ENCODE data around the gene CTNNB1. TPM values are rescaled to one million over a fixed set of nuclear protein-coding genes. Genes with fewer than 3 reads are reported as not detected.

CTNNB1 gene
- total RNA-seq, 1 donor = 1,165 TPM

GRCh38 chr3:41239587-41239986 lies 40.3 kb downstream of the CTNNB1 start:
- Histone ChIP-seq H3K4me2 (ENCODE audit: insufficient read depth, low read length) (no peak overlapping the region), H4K20me1 (ENCODE audit: insufficient read depth, low read length) (peaks cover 28% of the 10 kb centered on the region), H3K27ac (ENCODE audit: low read depth, low read length) (no peak overlapping the region), H3K79me2 (ENCODE audit: insufficient read depth, low read length) (no peaks in the 10 kb centered on the region), H3K4me1 (ENCODE audit: insufficient read depth, low read length) (peaks cover 3% of the 10 kb centered on the region), H3K36me3 (ENCODE audit: insufficient read depth, low read length) (peaks cover 64% of the 10 kb centered on the region), H3K27me3 (ENCODE audit: insufficient read depth, low read length) (no peaks in the 10 kb centered on the region), H3K9me3 (ENCODE audit: low read depth, low read length) (no peaks in the 10 kb centered on the region), H2AFZ (ENCODE audit: low read length) (no peak overlapping the region), H3K4me3 (ENCODE audit: insufficient read depth, low read length) (no peak overlapping the region)
- no peak for DNase-seq (ENCODE audit: insufficient read length, low spot score, missing footprints)
- no peak for TF ChIP-seq CTCF (IDR thresholded peaks at IDR 0.05; ENCODE audit: extremely low read depth, low read depth, low read length)

DNA sequence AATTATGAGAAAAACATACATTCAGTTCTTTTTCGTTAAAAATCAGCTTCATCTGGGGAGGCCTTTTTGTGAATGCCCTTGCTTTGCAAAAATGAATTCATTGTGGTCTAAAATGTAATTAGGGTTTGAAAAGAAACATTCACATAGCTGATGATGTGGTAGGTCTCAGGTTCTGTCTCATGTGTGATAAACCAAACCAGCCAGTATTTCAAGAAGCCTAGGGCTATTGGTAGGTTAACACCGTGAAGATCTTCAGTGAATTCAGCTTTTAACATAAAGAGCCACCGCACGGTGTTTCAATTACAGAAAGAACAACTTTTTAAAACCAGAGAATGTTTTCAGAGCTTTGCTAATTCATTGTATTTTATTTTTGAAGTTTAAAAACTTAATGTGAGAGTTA lies 41.9 kb downstream of the CTNNB1 start:
- Histone ChIP-seq H4K20me1 (ENCODE audit: insufficient read depth, low read length) (peaks cover 18% of the 10 kb centered on the region), H3K4me3 (ENCODE audit: insufficient read depth, low read length) (no peak overlapping the region), H3K27me3 (ENCODE audit: insufficient read depth, low read length) (no peaks in the 10 kb centered on the region), H3K4me2 (ENCODE audit: insufficient read depth, low read length) (no peak overlapping the region), H3K27ac (ENCODE audit: low read depth, low read length) (no peak overlapping the region), H3K4me1 (ENCODE audit: insufficient read depth, low read length) (no peaks in the 10 kb centered on the region), H3K9me3 (ENCODE audit: low read depth, low read length) (no peaks in the 10 kb centered on the region), H3K79me2 (ENCODE audit: insufficient read depth, low read length) (no peaks in the 10 kb centered on the region), H2AFZ (ENCODE audit: low read length) (no peak overlapping the region), H3K36me3 (ENCODE audit: insufficient read depth, low read length) (peaks cover 52% of the 10 kb centered on the region)
- no peak for TF ChIP-seq CTCF (IDR thresholded peaks at IDR 0.05; ENCODE audit: extremely low read depth, low read depth, low read length)
- DNase-seq (ENCODE audit: insufficient read length, low spot score, missing footprints) = no peak

GRCh38 chr3:41241800-41242571 lies 42.7 kb downstream of the CTNNB1 start:
- H3K9me3 ChIP-seq (ENCODE audit: low read depth, low read length) = no peaks in the 10 kb centered on the region
- no peak overlapping the region for H3K4me2 ChIP-seq (ENCODE audit: insufficient read depth, low read length)
- H4K20me1 ChIP-seq (ENCODE audit: insufficient read depth, low read length) = peaks cover 18% of the 10 kb centered on the region
- H3K27me3 ChIP-seq (ENCODE audit: insufficient read depth, low read length) = no peaks in the 10 kb centered on the region
- no peaks in the 10 kb centered on the region for H3K4me1 ChIP-seq (ENCODE audit: insufficient read depth, low read length)
- H3K4me3 ChIP-seq (ENCODE audit: insufficient read depth, low read length) = no peak overlapping the region
- no peak for DNase-seq (ENCODE audit: insufficient read length, low spot score, missing footprints)
- H3K36me3 ChIP-seq (ENCODE audit: insufficient read depth, low read length) = peaks cover 44% of the 10 kb centered on the region
- TF ChIP-seq CTCF (IDR thresholded peaks at IDR 0.05; ENCODE audit: extremely low read depth, low read depth, low read length) = no peak
- H3K79me2 ChIP-seq (ENCODE audit: insufficient read depth, low read length) = no peaks in the 10 kb centered on the region
- no peak overlapping the region for H3K27ac ChIP-seq (ENCODE audit: low read depth, low read length)
- H2AFZ ChIP-seq (ENCODE audit: low read length) = no peak overlapping the region

DNA sequence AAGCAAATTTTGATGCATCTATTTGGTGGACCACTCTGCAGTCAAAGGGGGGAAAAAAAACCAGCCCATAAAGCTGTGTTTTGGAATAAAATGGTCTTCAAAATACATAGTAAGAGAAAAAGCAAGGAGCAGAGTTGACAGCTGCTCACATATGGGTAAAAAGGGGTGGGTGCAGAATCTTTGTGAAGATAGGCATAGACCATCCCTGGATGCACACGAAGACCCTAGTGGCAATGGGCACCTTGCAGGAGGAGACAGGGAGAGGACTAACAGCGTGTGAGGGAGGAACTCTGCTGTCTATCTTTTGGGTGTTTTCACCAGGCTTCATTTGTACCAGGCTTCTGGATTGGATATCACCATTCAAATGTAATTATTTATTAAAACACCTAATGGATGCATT lies 43.9 kb downstream of the CTNNB1 start:
- Histone ChIP-seq H3K4me1 (ENCODE audit: insufficient read depth, low read length) (no peaks in the 10 kb centered on the region), H3K4me3 (ENCODE audit: insufficient read depth, low read length) (no peak overlapping the region), H3K27me3 (ENCODE audit: insufficient read depth, low read length) (no peaks in the 10 kb centered on the region), H3K9me3 (ENCODE audit: low read depth, low read length) (no peaks in the 10 kb centered on the region), H3K4me2 (ENCODE audit: insufficient read depth, low read length) (no peak overlapping the region), H2AFZ (ENCODE audit: low read length) (no peak overlapping the region), H3K27ac (ENCODE audit: low read depth, low read length) (no peak overlapping the region), H4K20me1 (ENCODE audit: insufficient read depth, low read length) (peaks cover 18% of the 10 kb centered on the region), H3K36me3 (ENCODE audit: insufficient read depth, low read length) (peaks cover 32% of the 10 kb centered on the region), H3K79me2 (ENCODE audit: insufficient read depth, low read length) (no peaks in the 10 kb centered on the region)
- no peak for DNase-seq (ENCODE audit: insufficient read length, low spot score, missing footprints)
- no peak for TF ChIP-seq CTCF (IDR thresholded peaks at IDR 0.05; ENCODE audit: extremely low read depth, low read depth, low read length)
